ENCODE measurements around the gene TAF7L.

TAF7L gene

DNA sequence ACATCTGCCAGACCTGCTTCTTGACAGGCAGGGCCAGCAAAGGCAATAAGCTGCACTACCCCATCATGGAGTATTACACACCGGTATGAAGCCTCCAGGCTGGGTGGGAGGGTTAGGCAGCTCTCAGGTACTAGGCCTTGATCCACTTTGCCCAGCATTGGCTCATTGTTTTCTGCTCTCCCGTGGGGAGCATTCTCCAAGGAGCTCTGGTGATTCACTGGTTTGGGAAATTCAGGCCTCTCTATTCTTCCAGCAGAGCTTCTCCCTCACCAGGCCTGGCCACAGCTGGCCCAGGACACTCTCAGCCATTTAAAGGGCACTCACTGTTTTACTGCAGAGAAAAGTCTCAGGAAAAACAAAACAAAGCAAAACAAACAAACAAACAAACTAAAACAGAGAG is 38.5 kb downstream of the TAF7L start:
- TF ChIP-seq ZNF274 (IDR thresholded peaks at IDR 0.05; ENCODE audit: low read depth, low read length): no peak
- Histone ChIP-seq H3K4me3 (ENCODE audit: insufficient read length, low read depth) (no peak overlapping the region), H3K9ac (ENCODE audit: insufficient read length, low read depth) (no peak overlapping the region), H3K9me3 (ENCODE audit: insufficient read depth, low read length) (no peaks in the 10 kb centered on the region), H3K4me1 (ENCODE audit: insufficient read depth, insufficient read length) (no peaks in the 10 kb centered on the region), H3K27me3 (ENCODE audit: insufficient read depth, insufficient read length) (no peaks in the 10 kb centered on the region), H3K36me3 (ENCODE audit: insufficient read depth, insufficient read length, low read length) (no peaks in the 10 kb centered on the region)
- DNase-seq (ENCODE audit: low read depth, low spot score): no peak

DNA sequence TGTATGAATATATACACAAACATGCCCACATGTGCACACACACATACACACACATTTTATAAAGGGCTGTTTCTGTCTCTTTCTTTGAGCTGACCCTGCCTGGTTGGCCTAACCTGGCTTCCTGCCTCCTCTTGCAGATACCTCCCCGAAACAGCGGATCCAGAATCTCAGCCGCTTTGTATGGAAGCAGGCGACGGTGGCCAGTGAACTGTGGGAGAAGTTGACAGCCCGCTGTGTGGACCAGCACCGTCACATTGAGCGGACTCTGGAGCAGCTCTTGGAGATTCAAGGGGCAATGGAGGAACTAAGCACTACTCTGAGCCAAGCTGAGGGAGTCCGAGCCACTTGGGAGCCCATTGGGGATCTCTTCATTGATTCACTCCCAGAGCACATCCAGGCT is 49.6 kb downstream of the TAF7L start:
- Histone ChIP-seq H3K4me3 (ENCODE audit: insufficient read length, low read depth) (no peak overlapping the region), H3K9me3 (ENCODE audit: insufficient read depth, low read length) (no peaks in the 10 kb centered on the region), H3K4me1 (ENCODE audit: insufficient read depth, insufficient read length) (no peaks in the 10 kb centered on the region), H3K9ac (ENCODE audit: insufficient read length, low read depth) (no peak overlapping the region), H3K27me3 (ENCODE audit: insufficient read depth, insufficient read length) (no peaks in the 10 kb centered on the region), H3K36me3 (ENCODE audit: insufficient read depth, insufficient read length, low read length) (no peaks in the 10 kb centered on the region)
- TF ChIP-seq YY1 (IDR thresholded peaks at IDR 0.05; ENCODE audit: insufficient read depth, insufficient read length) (no peak), SUZ12 (IDR thresholded peaks at IDR 0.05; ENCODE audit: extremely low read depth, insufficient read depth, insufficient read length) (no peak), ZNF274 (IDR thresholded peaks at IDR 0.05; ENCODE audit: low read depth, low read length) (no peak)
- no peak for DNase-seq (ENCODE audit: low read depth, low spot score)

DNA sequence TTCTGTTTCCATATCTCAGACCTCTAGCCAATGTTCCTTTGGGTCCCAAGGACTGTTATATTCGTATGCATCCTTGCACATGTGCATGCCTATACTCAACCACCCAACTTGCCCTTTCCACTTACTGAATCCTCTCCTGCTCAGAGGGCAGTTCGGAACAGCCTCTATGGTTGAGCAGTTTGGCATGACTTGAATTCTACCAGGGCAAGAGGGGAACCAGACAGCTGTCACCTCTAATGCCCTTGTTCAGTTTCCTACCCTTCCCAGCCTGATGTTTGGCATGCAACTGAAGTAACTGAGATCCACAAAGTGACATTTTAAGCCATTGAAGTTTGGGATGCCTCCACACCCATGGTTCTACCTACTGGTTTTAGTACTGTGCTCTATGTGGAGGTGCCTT is 54.1 kb downstream of the TAF7L start:
- Histone ChIP-seq H3K9me3 (ENCODE audit: insufficient read depth, low read length) (no peaks in the 10 kb centered on the region), H3K36me3 (ENCODE audit: insufficient read depth, insufficient read length, low read length) (no peaks in the 10 kb centered on the region), H3K27me3 (ENCODE audit: insufficient read depth, insufficient read length) (no peaks in the 10 kb centered on the region), H3K4me1 (ENCODE audit: insufficient read depth, insufficient read length) (peaks cover 3% of the 10 kb centered on the region), H3K9ac (ENCODE audit: insufficient read length, low read depth) (no peak overlapping the region), H3K4me3 (ENCODE audit: insufficient read length, low read depth) (no peak overlapping the region)
- DNase-seq (ENCODE audit: low read depth, low spot score): no peak
- no peak for TF ChIP-seq SUZ12 (IDR thresholded peaks at IDR 0.05; ENCODE audit: extremely low read depth, insufficient read depth, insufficient read length)
- no peak for TF ChIP-seq YY1 (IDR thresholded peaks at IDR 0.05; ENCODE audit: insufficient read depth, insufficient read length)
- no peak for TF ChIP-seq ZNF274 (IDR thresholded peaks at IDR 0.05; ENCODE audit: low read depth, low read length)

DNA sequence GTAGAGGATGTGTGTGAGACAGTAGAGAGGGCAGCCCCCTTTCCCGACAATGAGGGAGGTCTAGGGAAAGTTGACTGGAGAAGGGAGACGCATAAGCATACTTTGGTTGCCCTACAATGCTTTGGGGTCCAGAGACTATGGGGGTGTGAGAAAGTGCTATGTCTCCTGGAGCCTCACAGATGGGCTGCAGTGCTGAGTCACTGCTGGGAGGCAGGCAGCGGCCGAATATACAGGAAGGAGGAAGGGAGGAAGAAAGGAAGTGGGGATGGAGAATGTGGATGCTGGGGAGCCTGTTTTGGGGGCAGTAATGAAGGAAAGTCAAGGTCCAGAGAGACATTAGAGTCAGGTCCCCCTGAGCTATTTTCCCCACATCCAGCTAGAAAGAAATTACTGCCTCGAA is 58.8 kb downstream of the TAF7L start:
- no peak for TF ChIP-seq ZNF274 (IDR thresholded peaks at IDR 0.05; ENCODE audit: low read depth, low read length)
- no peak for TF ChIP-seq SUZ12 (IDR thresholded peaks at IDR 0.05; ENCODE audit: extremely low read depth, insufficient read depth, insufficient read length)
- TF ChIP-seq YY1 (IDR thresholded peaks at IDR 0.05; ENCODE audit: insufficient read depth, insufficient read length): no peak
- no peak overlapping the region for H3K9ac ChIP-seq (ENCODE audit: insufficient read length, low read depth)
- no peak overlapping the region for H3K4me3 ChIP-seq (ENCODE audit: insufficient read length, low read depth)
- H3K36me3 ChIP-seq (ENCODE audit: insufficient read depth, insufficient read length, low read length): no peaks in the 10 kb centered on the region
- peaks cover 3% of the 10 kb centered on the region for H3K4me1 ChIP-seq (ENCODE audit: insufficient read depth, insufficient read length)
- no peaks in the 10 kb centered on the region for H3K27me3 ChIP-seq (ENCODE audit: insufficient read depth, insufficient read length)
- DNase-seq (ENCODE audit: low read depth, low spot score): no peak
- no peaks in the 10 kb centered on the region for H3K9me3 ChIP-seq (ENCODE audit: insufficient read depth, low read length)

DNA sequence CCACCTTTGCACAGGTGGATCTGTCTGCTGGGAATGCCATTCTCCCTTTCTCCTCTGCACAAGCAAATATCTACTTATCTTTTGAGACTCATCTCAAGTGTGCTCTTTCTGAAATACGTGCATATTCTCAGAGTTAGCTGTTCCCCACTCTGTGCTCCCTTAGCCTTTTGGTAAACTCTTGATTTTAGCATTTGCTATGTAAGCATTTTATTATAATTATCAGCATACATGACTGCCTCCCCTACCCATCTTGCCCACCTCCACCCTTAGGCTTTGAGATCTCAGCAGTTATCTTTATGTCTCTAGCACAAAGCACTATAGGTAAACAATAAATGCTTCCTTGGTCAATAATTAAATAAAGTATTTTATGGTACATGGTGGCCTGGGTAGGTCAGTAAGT is 60.1 kb downstream of the TAF7L start:
- H3K4me3 ChIP-seq (ENCODE audit: insufficient read length, low read depth): no peak overlapping the region
- TF ChIP-seq ZNF274 (IDR thresholded peaks at IDR 0.05; ENCODE audit: low read depth, low read length): no peak
- no peak for TF ChIP-seq SUZ12 (IDR thresholded peaks at IDR 0.05; ENCODE audit: extremely low read depth, insufficient read depth, insufficient read length)
- no peak for TF ChIP-seq YY1 (IDR thresholded peaks at IDR 0.05; ENCODE audit: insufficient read depth, insufficient read length)
- H3K9ac ChIP-seq (ENCODE audit: insufficient read length, low read depth): no peak overlapping the region
- peaks cover 3% of the 10 kb centered on the region for H3K4me1 ChIP-seq (ENCODE audit: insufficient read depth, insufficient read length)
- DNase-seq (ENCODE audit: low read depth, low spot score): no peak
- H3K9me3 ChIP-seq (ENCODE audit: insufficient read depth, low read length): no peaks in the 10 kb centered on the region
- H3K36me3 ChIP-seq (ENCODE audit: insufficient read depth, insufficient read length, low read length): no peaks in the 10 kb centered on the region
- no peaks in the 10 kb centered on the region for H3K27me3 ChIP-seq (ENCODE audit: insufficient read depth, insufficient read length)

DNA sequence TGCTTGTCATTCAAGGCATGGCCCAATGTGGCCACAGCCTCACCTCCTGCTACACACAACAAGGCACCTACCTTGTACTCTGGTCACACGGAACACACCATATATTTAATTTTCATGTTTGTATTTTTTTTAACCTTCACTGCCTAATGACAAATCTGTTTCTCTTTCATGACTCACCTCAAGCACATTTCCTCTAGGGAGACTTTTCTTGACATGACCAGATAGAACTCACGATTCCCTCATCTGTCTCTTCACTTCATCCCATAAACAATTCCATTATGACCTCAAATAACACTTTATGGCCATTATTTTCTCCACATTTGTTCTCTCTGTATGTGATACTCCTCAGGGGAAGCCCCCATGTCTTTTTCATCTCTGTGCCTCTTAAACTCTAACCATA is 60.5 kb downstream of the TAF7L start:
- Histone ChIP-seq H3K9me3 (ENCODE audit: insufficient read depth, low read length) (no peaks in the 10 kb centered on the region), H3K27me3 (ENCODE audit: insufficient read depth, insufficient read length) (no peaks in the 10 kb centered on the region), H3K9ac (ENCODE audit: insufficient read length, low read depth) (no peak overlapping the region), H3K4me1 (ENCODE audit: insufficient read depth, insufficient read length) (peaks cover 3% of the 10 kb centered on the region), H3K36me3 (ENCODE audit: insufficient read depth, insufficient read length, low read length) (no peaks in the 10 kb centered on the region), H3K4me3 (ENCODE audit: insufficient read length, low read depth) (no peak overlapping the region)
- TF ChIP-seq SUZ12 (IDR thresholded peaks at IDR 0.05; ENCODE audit: extremely low read depth, insufficient read depth, insufficient read length) (no peak), YY1 (IDR thresholded peaks at IDR 0.05; ENCODE audit: insufficient read depth, insufficient read length) (no peak), ZNF274 (IDR thresholded peaks at IDR 0.05; ENCODE audit: low read depth, low read length) (no peak)
- no peak for DNase-seq (ENCODE audit: low read depth, low spot score)

DNA sequence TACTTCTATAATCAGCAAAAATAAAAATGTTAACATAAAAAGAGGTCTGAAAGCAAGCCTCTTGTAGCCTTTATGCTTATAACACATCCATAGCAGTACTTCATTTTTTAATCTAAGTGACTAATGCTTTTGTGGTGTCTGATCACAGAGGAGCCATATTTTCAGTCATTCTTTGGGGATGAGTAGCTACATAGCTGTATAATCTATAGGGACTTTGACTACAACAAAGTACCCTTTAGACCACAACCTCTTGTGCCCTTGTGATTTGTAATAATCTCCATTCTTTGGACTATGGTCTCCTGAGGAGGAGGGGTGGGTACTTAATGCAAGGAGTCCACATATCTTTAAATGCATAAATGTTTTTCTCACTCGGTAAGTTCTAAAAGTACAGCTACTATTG is 62.0 kb downstream of the TAF7L start:
- DNase-seq (ENCODE audit: low read depth, low spot score): no peak
- TF ChIP-seq YY1 (IDR thresholded peaks at IDR 0.05; ENCODE audit: insufficient read depth, insufficient read length) (no peak), SUZ12 (IDR thresholded peaks at IDR 0.05; ENCODE audit: extremely low read depth, insufficient read depth, insufficient read length) (no peak), ZNF274 (IDR thresholded peaks at IDR 0.05; ENCODE audit: low read depth, low read length) (no peak)

DNA sequence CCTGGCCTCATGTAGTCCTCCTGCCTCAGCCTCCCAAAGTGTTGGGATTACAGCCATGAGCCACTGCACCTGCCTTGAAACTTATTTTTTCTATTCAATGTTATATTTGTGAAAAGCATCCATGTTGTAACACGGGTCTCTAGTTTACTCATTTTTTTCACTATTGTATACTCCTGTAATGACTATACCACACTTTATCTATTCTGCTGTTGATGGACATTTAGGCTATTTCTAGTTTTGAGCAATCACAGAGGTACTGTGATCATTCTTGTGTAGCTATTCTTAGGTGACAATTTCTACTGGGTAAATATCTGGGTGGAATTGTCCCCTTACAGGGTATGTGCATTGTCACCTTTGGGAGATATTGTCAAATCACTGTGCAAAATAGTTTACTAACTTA is 67.9 kb downstream of the TAF7L start:
- no peak for DNase-seq (ENCODE audit: low read depth, low spot score)
- Histone ChIP-seq H3K9ac (ENCODE audit: insufficient read length, low read depth) (no peak overlapping the region), H3K4me1 (ENCODE audit: insufficient read depth, insufficient read length) (peaks cover 4% of the 10 kb centered on the region), H3K36me3 (ENCODE audit: insufficient read depth, insufficient read length, low read length) (no peaks in the 10 kb centered on the region), H3K4me3 (ENCODE audit: insufficient read length, low read depth) (no peak overlapping the region), H3K27me3 (ENCODE audit: insufficient read depth, insufficient read length) (no peaks in the 10 kb centered on the region), H3K9me3 (ENCODE audit: insufficient read depth, low read length) (no peaks in the 10 kb centered on the region)
- TF ChIP-seq ZNF274 (IDR thresholded peaks at IDR 0.05; ENCODE audit: low read depth, low read length) (no peak), YY1 (IDR thresholded peaks at IDR 0.05; ENCODE audit: insufficient read depth, insufficient read length) (no peak), SUZ12 (IDR thresholded peaks at IDR 0.05; ENCODE audit: extremely low read depth, insufficient read depth, insufficient read length) (no peak)

More for the DNA sequence above, 62.0 kb downstream of the TAF7L start:
- no peaks in the 10 kb centered on the region for H3K36me3 ChIP-seq (ENCODE audit: insufficient read depth, insufficient read length, low read length)
- H3K9me3 ChIP-seq (ENCODE audit: insufficient read depth, low read length): no peaks in the 10 kb centered on the region
- no peak overlapping the region for H3K4me3 ChIP-seq (ENCODE audit: insufficient read length, low read depth)
- H3K27me3 ChIP-seq (ENCODE audit: insufficient read depth, insufficient read length): no peaks in the 10 kb centered on the region
- no peak overlapping the region for H3K9ac ChIP-seq (ENCODE audit: insufficient read length, low read depth)
- H3K4me1 ChIP-seq (ENCODE audit: insufficient read depth, insufficient read length): no peaks in the 10 kb centered on the region
